Esophagus muscularis mucosa (tissue), 4 donors: ENCODE results near the gene RABEPK.

Source experiments
- EP300 ChIP-seq: sonication (generic); formaldehyde crosslinking; IDR thresholded peaks from one replicate; pipeline ENCODE4 v1.6.1; 2017; ENCODE audit warnings: antibody characterized with exemption
- POLR2A ChIP-seq: fragments of 450-650 bp; IDR thresholded peaks from one replicate; pipeline ENCODE4 v1.6.1; 2017; ENCODE audit warnings: antibody characterized with exemption, moderate library complexity, mild to moderate bottlenecking, low read depth
- POLR2AphosphoS5 ChIP-seq, 2 donors: sonication (generic); formaldehyde crosslinking; IDR thresholded peaks; one replicate each; pipeline ENCODE4 v1.6.1; 2017; ENCODE audit warnings: antibody characterized with exemption in 2 of 2
- TF ChIP-seq, protein P1 (sequence below), 3 experiments: fragments of 200-600 bp in 2 of 3; fragments of 450-650 bp in 1 of 3; sonication (generic) in 2 of 3; IDR thresholded peaks; one replicate each; pipeline ENCODE4 v1.5.1; 2017 to 2019; ENCODE audit warnings: antibody characterized with exemption in 3 of 3, mild to moderate bottlenecking in 2 of 3, moderate library complexity in 1 of 3

- TF ChIP-seq, protein P1, sequence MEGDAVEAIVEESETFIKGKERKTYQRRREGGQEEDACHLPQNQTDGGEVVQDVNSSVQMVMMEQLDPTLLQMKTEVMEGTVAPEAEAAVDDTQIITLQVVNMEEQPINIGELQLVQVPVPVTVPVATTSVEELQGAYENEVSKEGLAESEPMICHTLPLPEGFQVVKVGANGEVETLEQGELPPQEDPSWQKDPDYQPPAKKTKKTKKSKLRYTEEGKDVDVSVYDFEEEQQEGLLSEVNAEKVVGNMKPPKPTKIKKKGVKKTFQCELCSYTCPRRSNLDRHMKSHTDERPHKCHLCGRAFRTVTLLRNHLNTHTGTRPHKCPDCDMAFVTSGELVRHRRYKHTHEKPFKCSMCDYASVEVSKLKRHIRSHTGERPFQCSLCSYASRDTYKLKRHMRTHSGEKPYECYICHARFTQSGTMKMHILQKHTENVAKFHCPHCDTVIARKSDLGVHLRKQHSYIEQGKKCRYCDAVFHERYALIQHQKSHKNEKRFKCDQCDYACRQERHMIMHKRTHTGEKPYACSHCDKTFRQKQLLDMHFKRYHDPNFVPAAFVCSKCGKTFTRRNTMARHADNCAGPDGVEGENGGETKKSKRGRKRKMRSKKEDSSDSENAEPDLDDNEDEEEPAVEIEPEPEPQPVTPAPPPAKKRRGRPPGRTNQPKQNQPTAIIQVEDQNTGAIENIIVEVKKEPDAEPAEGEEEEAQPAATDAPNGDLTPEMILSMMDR (IDR thresholded peaks at IDR 0.05): no peak
- TF ChIP-seq POLR2A: no peak
- no peak for TF ChIP-seq POLR2AphosphoS5 (IDR thresholded peaks at IDR 0.05)
- TF ChIP-seq EP300: no peak
These were observed 55.5 kb downstream of the RABEPK start for GRCh38 chr9:125255781-125256391.
